Nephron (organoid): ENCODE measurements around the gene AQP3.

Experiments
- H3K27ac Mint-ChIP-seq, 3 experiments: 2 replicates each; pipeline ENCODE4 v1.8.0; 2020; ENCODE audit warnings: mixed read lengths in 3 of 3, mild to moderate bottlenecking in 2 of 3, moderate library complexity in 1 of 3
- H3K27me3 Mint-ChIP-seq: 2 replicates; pipeline ENCODE4 v1.8.0; 2021; ENCODE audit warnings: low read depth, mild to moderate bottlenecking, moderate library complexity, mixed read lengths
- H3K36me3 Mint-ChIP-seq: 2 replicates; pipeline ENCODE4 v1.8.0; 2020; ENCODE audit warnings: low read depth, mixed read lengths
- H3K4me1 Mint-ChIP-seq: 2 replicates; pipeline ENCODE4 v1.8.0; 2020; ENCODE audit warnings: mixed read lengths
- H3K4me3 Mint-ChIP-seq, 3 experiments: 2 replicates each; pipeline ENCODE4 v1.8.0; 2020; ENCODE audit warnings: mild to moderate bottlenecking in 3 of 3, mixed read lengths in 3 of 3, moderate library complexity in 2 of 3
- H3K9me3 Mint-ChIP-seq: 2 replicates; pipeline ENCODE4 v1.8.0; 2020; ENCODE audit warnings: mixed read lengths
- TF ChIP-seq, protein P1 (sequence below), 3 experiments: fragments of 200-600 bp; sonication (generic); IDR thresholded peaks; one replicate each; pipeline ENCODE4 v1.5.0; 2021; ENCODE audit warnings: antibody characterized with exemption in 3 of 3; ENCODE audit not compliant: unreplicated experiment in 3 of 3

The AQP3 gene

DNA sequence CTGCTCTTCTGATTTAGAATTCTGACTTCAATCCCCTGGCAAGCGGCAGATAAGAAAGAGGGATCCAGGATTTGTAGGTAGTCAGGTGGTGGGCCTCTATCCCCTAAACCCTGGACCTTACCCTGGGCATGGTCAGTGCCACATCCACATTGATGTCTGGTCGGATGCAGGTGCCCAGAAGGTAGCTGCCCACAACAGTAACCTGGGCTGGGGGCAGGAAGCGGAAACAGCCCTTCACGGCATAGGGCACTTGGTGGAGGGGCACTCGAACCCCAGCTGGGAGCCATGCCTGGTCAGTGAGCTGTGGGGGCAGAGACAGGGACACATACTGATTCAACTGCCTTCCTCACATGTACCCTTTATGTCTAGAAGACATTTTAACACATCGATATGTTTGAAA, 22.5 kb upstream of the AQP3 start:
- TF ChIP-seq, protein P1, sequence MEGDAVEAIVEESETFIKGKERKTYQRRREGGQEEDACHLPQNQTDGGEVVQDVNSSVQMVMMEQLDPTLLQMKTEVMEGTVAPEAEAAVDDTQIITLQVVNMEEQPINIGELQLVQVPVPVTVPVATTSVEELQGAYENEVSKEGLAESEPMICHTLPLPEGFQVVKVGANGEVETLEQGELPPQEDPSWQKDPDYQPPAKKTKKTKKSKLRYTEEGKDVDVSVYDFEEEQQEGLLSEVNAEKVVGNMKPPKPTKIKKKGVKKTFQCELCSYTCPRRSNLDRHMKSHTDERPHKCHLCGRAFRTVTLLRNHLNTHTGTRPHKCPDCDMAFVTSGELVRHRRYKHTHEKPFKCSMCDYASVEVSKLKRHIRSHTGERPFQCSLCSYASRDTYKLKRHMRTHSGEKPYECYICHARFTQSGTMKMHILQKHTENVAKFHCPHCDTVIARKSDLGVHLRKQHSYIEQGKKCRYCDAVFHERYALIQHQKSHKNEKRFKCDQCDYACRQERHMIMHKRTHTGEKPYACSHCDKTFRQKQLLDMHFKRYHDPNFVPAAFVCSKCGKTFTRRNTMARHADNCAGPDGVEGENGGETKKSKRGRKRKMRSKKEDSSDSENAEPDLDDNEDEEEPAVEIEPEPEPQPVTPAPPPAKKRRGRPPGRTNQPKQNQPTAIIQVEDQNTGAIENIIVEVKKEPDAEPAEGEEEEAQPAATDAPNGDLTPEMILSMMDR (IDR thresholded peaks at IDR 0.05; ENCODE audit: unreplicated experiment in 3 of 3): no peak
- Mint-ChIP-seq H3K4me1 (peaks cover 11% of the 10 kb centered on the region), H3K27me3 (no peaks in the 10 kb centered on the region), H3K36me3 (peaks cover 34% of the 10 kb centered on the region), H3K4me3 (peak overlapping the region in 1 of 3 experiments; percentile 22), H3K27ac (no peak overlapping the region), H3K9me3 (no peaks in the 10 kb centered on the region)

- TF ChIP-seq, protein P1 (IDR thresholded peaks at IDR 0.05; ENCODE audit: unreplicated experiment in 3 of 3): no peak
- H3K27me3 Mint-ChIP-seq: no peaks in the 10 kb centered on the region
- no peaks in the 10 kb centered on the region for H3K9me3 Mint-ChIP-seq
- H3K4me1 Mint-ChIP-seq: peaks cover 10% of the 10 kb centered on the region
- H3K4me3 Mint-ChIP-seq: peak overlapping the region in 1 of 3 experiments; percentile 22
- no peak overlapping the region for H3K27ac Mint-ChIP-seq
- H3K36me3 Mint-ChIP-seq: peaks cover 42% of the 10 kb centered on the region
These were observed 21.6 kb upstream of the AQP3 start for GRCh38 chr9:33468797-33469621.

- Mint-ChIP-seq H3K9me3 (no peaks in the 10 kb centered on the region), H3K36me3 (peaks cover 38% of the 10 kb centered on the region), H3K27ac (no peak overlapping the region), H3K4me1 (peaks cover 4% of the 10 kb centered on the region), H3K27me3 (no peaks in the 10 kb centered on the region), H3K4me3 (peak overlapping the region in 2 of 3 experiments; percentile 9 to 41)
- TF ChIP-seq, protein P1 (IDR thresholded peaks at IDR 0.05; ENCODE audit: unreplicated experiment in 3 of 3): no peak
These were observed 20.9 kb upstream of the AQP3 start for GRCh38 chr9:33468215-33468730.

DNA sequence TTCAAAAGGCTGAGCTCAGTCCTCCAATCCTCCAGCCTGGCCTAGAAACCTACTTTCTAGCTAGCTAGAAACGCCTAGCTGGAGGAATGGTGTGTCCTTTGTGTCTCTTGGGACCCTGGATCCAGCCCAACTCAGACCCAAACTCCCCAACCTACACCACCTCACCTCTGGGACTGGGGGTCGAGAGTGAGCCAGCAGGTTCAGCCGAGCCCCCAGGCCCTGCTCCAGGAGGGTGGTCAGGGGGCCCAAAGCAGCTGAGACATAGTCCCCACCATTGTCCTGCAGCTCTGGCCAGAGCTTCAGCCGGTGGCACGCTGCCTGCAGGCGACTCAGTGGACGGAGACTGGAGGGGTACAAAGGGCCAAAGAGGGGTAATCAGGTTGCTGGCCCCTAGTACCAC, 20.1 kb upstream of the AQP3 start:
- Mint-ChIP-seq H3K4me1 (no peaks in the 10 kb centered on the region), H3K9me3 (no peaks in the 10 kb centered on the region), H3K27me3 (no peaks in the 10 kb centered on the region), H3K27ac (no peak overlapping the region), H3K36me3 (peaks cover 43% of the 10 kb centered on the region), H3K4me3 (no peak overlapping the region)
- TF ChIP-seq, protein P1 (IDR thresholded peaks at IDR 0.05; ENCODE audit: unreplicated experiment in 3 of 3): no peak

DNA sequence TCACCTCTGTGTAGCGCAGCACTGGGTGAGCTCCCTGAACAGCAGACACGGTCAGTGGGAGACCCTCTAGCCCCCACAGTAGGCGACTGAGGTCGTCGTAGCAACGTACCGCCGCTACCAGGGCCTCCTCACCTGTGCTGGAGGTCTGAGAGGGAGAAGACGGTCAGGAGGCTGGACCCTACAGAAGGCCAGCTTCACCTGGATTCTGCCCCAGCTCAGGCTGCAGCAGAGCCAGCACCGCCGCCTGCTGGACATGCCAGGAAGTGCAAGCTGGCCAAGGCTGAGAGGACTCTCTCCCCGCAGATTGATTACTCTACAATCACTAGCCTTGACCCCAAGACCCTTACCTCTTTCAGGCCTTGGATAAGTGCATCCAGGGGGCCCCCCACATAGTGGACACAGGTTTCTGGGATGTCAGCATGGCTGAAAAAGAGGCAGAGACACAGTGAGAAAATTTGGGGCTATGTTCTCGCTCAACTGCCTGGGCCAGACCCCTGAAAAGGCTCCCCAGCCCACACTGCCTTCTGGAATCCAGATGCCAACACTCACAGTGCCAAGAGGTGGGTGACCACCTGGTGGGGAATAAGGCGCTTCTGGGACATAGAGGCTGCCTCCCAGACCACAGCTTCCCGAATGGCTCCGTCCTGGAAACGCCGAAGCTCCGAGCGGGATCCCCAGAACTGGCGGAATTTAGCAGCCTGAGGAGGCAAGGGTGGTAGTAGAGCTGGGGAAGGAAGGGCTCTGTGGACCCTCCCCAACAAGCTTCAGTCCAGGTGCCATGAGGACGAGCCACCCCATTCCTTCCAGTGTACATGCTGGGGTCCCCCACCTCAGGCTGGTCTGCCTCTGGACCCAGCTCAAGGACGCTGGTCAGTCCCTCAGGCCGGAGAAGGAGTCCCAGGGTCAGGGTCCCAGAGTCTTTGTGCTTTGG, 19.4 kb upstream of the AQP3 start:
- H3K4me3 Mint-ChIP-seq: no peak overlapping the region
- TF ChIP-seq, protein P1 (IDR thresholded peaks at IDR 0.05; ENCODE audit: unreplicated experiment in 3 of 3): peak; percentile 96 to 97 (median 96)
- no peaks in the 10 kb centered on the region for H3K27me3 Mint-ChIP-seq
- peaks cover 48% of the 10 kb centered on the region for H3K36me3 Mint-ChIP-seq
- H3K4me1 Mint-ChIP-seq: no peaks in the 10 kb centered on the region
- no peak overlapping the region for H3K27ac Mint-ChIP-seq
- H3K9me3 Mint-ChIP-seq: no peaks in the 10 kb centered on the region
